D721Med (cell line): ENCODE results near the gene CHFR.
"Not testable (repeated sequence)": the region's sequence is repeated elsewhere in the genome, so short reads cannot be mapped to it uniquely, and the experiment has no call there.

Experiments used
- DNase-seq: peaks from one replicate; pipeline ENCODE4 v3.0.0; 2011; ENCODE audit warnings: low spot score; ENCODE audit not compliant: insufficient read length
- FAIRE-seq: peaks from 2 replicates; lab custom pipeline; 2011; peaks lifted over from hg19 to GRCh38; lab: Jason Lieb, UNC
- TF ChIP-seq, protein P1 (sequence below): IDR thresholded peaks from 2 replicates; pipeline ENCODE4 v1.5.1; 2012; ENCODE audit warnings: mild to moderate bottlenecking, control low read depth; ENCODE audit not compliant: insufficient read depth; ENCODE audit errors: missing control alignments

CHFR gene

DNA sequence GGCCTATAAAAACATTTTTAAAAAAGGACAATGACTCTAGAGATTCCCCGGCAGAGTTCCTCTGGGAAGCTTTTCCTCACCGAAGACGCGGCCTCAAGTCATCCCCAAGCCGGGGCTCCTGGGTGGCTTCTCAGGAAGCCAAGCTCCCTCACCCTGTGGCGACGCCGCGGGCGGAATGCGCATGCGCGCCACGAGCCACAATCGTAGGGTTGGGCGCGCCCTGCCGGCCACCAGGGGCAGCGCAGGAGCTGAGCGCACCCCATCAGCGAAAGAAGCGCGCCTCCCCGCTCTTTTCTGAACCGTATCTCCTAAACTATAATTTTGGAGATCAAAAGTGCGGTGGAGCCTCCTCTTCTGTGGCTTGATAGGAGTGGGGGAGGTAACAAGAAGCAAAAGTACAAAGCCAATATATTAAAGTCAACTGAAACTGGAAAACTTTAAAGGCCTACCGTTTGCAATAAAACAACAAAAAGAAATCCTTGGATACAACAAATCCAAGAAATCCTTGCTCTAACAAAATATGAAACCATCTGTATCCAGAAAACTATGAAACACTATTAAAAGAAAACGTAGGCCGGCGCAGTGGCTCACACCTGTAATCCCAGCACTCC lies 17.4 kb upstream of the CHFR start:
- no peak for FAIRE-seq
- TF ChIP-seq, protein P1, sequence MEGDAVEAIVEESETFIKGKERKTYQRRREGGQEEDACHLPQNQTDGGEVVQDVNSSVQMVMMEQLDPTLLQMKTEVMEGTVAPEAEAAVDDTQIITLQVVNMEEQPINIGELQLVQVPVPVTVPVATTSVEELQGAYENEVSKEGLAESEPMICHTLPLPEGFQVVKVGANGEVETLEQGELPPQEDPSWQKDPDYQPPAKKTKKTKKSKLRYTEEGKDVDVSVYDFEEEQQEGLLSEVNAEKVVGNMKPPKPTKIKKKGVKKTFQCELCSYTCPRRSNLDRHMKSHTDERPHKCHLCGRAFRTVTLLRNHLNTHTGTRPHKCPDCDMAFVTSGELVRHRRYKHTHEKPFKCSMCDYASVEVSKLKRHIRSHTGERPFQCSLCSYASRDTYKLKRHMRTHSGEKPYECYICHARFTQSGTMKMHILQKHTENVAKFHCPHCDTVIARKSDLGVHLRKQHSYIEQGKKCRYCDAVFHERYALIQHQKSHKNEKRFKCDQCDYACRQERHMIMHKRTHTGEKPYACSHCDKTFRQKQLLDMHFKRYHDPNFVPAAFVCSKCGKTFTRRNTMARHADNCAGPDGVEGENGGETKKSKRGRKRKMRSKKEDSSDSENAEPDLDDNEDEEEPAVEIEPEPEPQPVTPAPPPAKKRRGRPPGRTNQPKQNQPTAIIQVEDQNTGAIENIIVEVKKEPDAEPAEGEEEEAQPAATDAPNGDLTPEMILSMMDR: no peak
- DNase-seq: no peak

DNA sequence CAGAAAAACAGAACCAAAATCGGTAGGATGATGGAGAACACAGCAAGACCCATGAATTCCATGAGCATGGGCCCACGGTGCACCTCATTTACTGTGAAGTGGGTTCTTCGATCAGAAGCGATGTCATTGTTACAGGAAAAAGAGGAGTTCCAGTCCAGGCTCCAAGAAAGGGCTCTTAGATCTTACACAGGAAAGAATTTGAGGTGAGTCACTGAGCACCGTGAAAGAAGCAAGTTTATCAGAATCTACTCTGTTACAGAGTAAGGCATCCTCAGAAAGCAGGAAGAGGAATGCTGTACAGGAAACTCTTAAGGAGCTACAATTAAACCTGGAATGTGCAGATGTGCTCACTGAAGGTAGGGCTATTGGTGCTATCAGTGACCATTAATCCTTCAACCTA lies 11.6 kb upstream of the CHFR start:
- FAIRE-seq (no peak), DNase-seq (no peak)
- TF ChIP-seq, protein P1: no peak

DNA sequence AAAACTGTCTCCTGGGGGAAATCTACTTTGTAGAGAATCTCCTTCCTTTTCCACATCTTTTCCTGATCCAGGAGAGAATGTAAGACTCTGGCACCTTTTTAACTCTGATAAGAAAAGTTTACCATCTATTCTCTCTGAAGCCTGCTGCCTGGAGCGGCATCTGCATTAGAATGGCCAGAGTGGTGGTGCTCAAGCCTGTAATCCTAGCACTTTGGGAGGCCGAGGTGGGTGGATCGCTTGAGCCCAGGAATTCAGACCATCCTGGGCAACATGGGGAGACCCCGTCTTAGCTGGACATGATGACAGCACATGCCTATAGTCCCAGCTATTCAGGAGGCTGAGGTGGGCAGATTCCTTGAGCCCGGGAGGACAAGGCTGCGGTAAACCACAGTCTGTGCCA lies 1.4 kb upstream of the CHFR start:
- FAIRE-seq (no peak), DNase-seq (no peak)
- TF ChIP-seq, protein P1: no peak

DNA sequence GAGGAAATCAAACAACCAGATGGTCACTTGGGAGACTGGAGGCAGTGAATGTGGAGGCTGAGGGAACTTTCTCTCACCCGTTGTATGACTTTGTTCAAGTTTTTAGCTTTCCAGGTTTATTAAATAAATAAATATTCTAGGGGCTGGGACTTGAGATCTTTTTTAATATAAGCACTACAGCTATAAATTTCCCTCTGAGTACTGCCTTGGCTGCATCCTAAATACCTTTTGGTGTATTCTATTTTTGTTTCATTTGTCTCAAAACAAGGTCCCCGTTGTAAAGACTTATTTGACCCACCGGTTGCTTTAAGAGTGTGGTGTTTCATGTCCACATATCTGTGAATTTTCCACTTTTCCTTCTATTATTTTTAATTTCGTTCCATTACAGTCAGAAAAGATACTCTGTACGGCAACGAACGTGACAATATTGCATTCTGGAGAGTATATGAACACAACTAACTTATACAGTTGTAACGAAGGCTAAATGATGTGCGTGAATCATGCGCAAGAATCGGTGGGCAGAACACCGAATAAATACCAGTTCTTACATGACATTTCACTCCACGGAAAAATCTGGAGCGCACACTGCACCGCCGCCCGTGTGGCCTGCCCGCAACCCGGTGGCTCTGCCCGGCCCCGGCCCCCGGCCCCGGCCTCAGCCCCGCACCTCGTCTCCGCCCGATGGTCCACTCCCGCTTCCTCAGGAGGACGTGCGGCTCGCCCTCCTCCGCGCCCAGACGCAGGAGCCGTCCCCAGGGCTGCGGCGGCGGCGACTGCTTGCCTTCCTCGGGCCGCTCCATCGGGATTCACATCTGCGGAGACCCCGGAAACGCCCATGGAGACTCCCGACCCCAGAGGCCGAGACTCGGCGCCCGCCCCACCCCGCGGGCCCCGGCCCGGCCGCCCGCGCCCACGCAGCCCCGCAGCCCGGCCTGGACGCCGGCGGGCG lies 602 bp downstream of the CHFR start:
- FAIRE-seq (no peak), DNase-seq (no peak)
- TF ChIP-seq, protein P1: no peak

DNA sequence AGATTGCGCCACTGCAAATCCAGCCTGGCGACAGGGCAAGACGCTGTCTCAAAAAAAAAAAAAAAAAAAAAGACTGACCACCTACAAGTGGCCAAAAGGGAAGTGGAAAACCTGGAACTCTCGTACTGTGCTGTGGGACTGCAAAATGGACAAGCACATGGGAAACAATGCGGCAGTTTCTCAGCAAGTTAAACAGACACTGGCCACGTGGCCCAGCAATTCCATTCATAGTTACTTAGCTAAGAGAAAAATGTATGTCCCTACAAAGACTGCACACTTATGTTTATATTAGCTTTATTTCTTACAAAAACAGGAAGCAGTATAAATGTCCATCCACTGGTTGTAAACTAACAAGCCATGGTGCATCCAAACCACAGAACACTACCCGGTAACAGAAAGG lies 5.6 kb downstream of the CHFR start:
- FAIRE-seq (no peak), DNase-seq (no peak)
- TF ChIP-seq, protein P1: no peak

DNA sequence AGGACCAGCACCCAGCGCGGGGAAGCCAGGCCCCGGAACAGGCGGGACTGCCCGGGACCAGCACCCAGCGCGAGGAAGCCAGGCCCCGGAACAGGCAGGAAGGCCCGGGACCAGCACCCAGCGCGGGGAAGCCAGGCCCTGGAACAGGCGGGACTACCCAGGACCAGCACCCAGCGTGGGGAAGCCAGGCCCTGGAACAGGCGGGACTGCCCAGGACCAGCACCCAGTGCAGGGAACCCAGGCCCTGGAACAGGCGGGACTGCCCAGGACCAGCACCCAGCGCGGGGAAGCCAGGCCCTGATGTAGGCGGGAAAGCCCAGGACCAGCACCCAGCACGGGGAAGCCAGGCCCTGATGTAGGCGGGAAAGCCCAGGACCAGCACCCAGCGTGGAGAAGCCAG lies 12.8 kb downstream of the CHFR start:
- not testable (repeated sequence) for FAIRE-seq, DNase-seq

DNA sequence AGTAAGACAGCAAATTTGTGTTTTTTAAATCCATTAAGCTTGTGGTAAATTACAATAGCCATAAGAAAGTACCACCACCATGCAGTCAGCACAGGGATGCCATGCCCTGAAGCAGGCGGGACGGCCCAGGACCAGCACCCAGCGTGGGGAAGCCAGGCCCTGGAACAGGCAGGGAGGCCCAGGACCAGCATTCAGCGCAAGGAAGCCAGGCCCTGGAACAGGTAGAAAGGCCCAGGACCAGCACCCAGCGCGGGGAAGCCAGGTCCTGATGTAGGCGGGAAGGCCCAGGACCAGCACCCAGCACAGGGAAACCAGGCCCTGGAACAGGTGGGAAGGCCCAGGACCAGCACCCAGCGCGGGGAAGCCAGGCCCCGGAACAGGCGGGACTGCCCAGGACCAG lies 13.2 kb downstream of the CHFR start:
- FAIRE-seq (no peak), DNase-seq (no peak)
- TF ChIP-seq, protein P1: no peak
